ENCODE data around the gene CAND2. TPM values are rescaled to one million over a fixed set of nuclear protein-coding genes. Genes with fewer than 3 reads are reported as not detected.
"Not testable (repeated sequence)": the region's sequence is repeated elsewhere in the genome, so short reads cannot be mapped to it uniquely, and the experiment has no call there.

The CAND2 gene
- total RNA-seq, 2 experiments from 2014 or later, result 2.1 to 2.2 TPM

GRCh38 chr3:12832350-12833221 lies 36.1 kb downstream of the CAND2 start:
- Mint-ChIP-seq H3K4me1 (peaks cover 9% of the 10 kb centered on the region), H3K27ac (peak overlapping the region; percentile 49), H3K36me3 (ENCODE audit: low read depth) (peaks cover 56% of the 10 kb centered on the region), H3K4me3 (no peak overlapping the region), H3K9me3 (ENCODE audit: low read depth) (no peaks in the 10 kb centered on the region), H3K27me3 (no peaks in the 10 kb centered on the region)
- peak; percentile 7 for ATAC-seq
- ChIA-PET POLR2A (interaction anchor here (0.7 to 4.2 kb wide), 5 partner anchors 8 to 319 kb away, joined by 3 to 26 read pairs (median 4); partner anchors contain the start of gene RPL32), CTCF (interaction anchor here (0.9 to 3.7 kb wide), 4 partner anchors 9 to 58 kb away, joined by 3 to 22 read pairs (median 4); partner anchors contain the start of gene RPL32)
- intact Hi-C loops (cut with DNase I, micrococcal nuclease), result loop anchor here in 1 of 2 experiments (10.0 kb wide), 1 partner anchor 622 kb away; no protein-coding TSS in a partner anchor
- DNase-seq, result no peak

GRCh38 chr3:12833222-12834161 lies 37.0 kb downstream of the CAND2 start:
- ChIA-PET POLR2A (interaction anchor here (3.8 to 4.2 kb wide), 2 partner anchors 7 to 24 kb away, joined by 24 to 26 read pairs; partner anchors contain the start of gene RPL32), CTCF (interaction anchor here (0.7 to 3.7 kb wide), 4 partner anchors 8 to 155 kb away, joined by 3 to 22 read pairs (median 4); partner anchors contain the start of gene RPL32)
- DNase-seq (no peak), ATAC-seq (peak; percentile 11)
- intact Hi-C loops (cut with DNase I, micrococcal nuclease), result loop anchor here in 1 of 2 experiments (10.0 kb wide), 1 partner anchor 621 kb away; no protein-coding TSS in a partner anchor
- no peaks in the 10 kb centered on the region for H3K27me3 Mint-ChIP-seq
- H3K9me3 Mint-ChIP-seq (ENCODE audit: low read depth), result no peaks in the 10 kb centered on the region
- no peak overlapping the region for H3K4me3 Mint-ChIP-seq
- peaks cover 18% of the 10 kb centered on the region for H3K4me1 Mint-ChIP-seq
- peak overlapping the region; percentile 49 for H3K27ac Mint-ChIP-seq
- peaks cover 66% of the 10 kb centered on the region for H3K36me3 Mint-ChIP-seq (ENCODE audit: low read depth)

DNA sequence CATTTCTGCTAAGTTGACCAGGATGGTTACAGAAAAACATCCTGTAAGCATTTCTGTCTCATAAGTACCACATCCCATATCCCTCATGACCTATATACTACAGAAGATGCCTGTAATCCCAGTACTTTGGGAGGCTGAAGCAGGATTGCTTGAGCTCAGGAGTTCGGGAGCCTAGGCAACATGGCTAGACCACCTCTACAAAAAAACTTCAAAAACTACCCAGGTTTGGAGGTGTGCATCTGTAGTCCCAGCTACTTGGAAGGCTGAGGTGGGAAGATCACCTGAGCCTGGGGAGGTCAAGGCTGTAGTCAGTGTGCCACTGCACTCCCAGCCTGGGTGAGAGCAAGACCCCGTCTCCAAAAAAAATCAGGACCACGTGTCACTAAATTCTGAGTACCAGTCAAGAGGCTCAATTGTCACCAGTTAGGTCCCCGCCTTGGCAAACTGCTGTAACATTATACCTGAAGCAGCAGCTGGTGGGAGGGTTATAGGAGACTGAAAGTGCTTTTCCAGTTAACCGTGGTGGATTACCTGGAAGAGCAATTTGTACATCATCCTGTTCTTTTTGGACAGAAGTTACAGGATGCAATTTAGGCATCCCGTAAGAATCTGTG lies 38.7 kb downstream of the CAND2 start:
- Mint-ChIP-seq H3K4me3 (peak overlapping the region; percentile 26), H3K4me1 (peaks cover 35% of the 10 kb centered on the region), H3K9me3 (ENCODE audit: low read depth) (no peaks in the 10 kb centered on the region), H3K27ac (peak overlapping the region; percentile 42), H3K36me3 (ENCODE audit: low read depth) (peaks cover 82% of the 10 kb centered on the region), H3K27me3 (no peaks in the 10 kb centered on the region)
- POLR2A ChIA-PET, result interaction anchor here (0.6 to 3.8 kb wide), 3 partner anchors 26 to 1751 kb away, joined by 3 to 24 read pairs (median 5); no protein-coding TSS in a partner anchor
- DNase-seq, result no peak
- ATAC-seq, result no peak
- intact Hi-C loops (cut with DNase I, micrococcal nuclease), result loop anchor here in 1 of 2 experiments (10.0 kb wide), 1 partner anchor 620 kb away; no protein-coding TSS in a partner anchor
- CTCF ChIA-PET, result interaction anchor here (0.8 to 1.3 kb wide), 2 partner anchors 9 to 56 kb away, joined by 3 to 5 read pairs; no protein-coding TSS in a partner anchor

DNA sequence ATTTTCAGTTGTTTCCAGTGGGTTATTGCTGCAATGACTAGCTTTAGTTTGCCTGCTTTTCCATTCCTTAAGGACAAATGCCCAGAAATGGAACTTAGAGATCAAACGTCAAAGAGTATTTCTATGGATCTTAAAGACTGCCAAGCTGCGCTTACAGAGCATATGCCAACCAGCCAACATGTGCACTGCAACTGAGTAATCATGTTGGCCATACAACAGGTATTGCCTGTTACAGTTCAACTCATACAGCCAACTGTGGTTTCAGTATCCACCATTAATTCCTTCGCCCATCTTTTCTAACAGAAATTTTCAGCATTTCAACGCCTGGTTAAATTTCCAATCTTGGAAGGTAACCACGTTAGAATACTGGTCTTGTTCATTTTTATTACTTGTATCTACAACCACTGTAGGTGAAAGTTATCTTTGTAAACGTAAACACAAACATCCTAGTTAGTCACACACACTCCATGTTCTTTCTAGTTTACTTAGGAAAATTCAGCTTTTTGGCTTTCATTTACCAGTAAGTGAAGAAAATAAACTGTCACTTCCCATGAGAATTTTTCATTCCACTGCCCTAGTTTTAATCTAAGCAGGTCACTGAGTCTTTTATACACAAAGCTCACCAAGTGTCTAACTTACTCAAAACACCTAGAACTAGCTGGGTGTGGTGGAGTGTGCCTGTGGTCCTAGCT lies 41.0 kb downstream of the CAND2 start:
- CTCF ChIA-PET, result interaction anchor here (0.8 kb wide), 1 partner anchor 26 kb away, joined by 4 read pairs; no protein-coding TSS in a partner anchor
- H3K9me3 Mint-ChIP-seq (ENCODE audit: low read depth), result no peaks in the 10 kb centered on the region
- intact Hi-C loops (cut with DNase I, micrococcal nuclease), result loop anchor here in 1 of 2 experiments (10.0 kb wide), 1 partner anchor 617 kb away; no protein-coding TSS in a partner anchor

GRCh38 chr3:12838179-12838965 lies 41.9 kb downstream of the CAND2 start:
- Mint-ChIP-seq H3K27me3 (no peaks in the 10 kb centered on the region), H3K4me3 (peak overlapping the region; percentile 98), H3K36me3 (ENCODE audit: low read depth) (peaks cover 79% of the 10 kb centered on the region), H3K27ac (peak overlapping the region; percentile 99), H3K9me3 (ENCODE audit: low read depth) (no peaks in the 10 kb centered on the region), H3K4me1 (peaks cover 40% of the 10 kb centered on the region)
- ATAC-seq (no peak), DNase-seq (no peak)
- intact Hi-C loops (cut with DNase I, micrococcal nuclease), result loop anchor here in 1 of 2 experiments (10.0 kb wide), 1 partner anchor 616 kb away; no protein-coding TSS in a partner anchor
- POLR2A ChIA-PET, result interaction anchor here (0.8 to 1.6 kb wide), 3 partner anchors 21 to 142 kb away, joined by 3 to 5 read pairs (median 3); no protein-coding TSS in a partner anchor
- CTCF ChIA-PET, result no interaction called here

More for the DNA sequence above, 41.0 kb downstream of the CAND2 start:
- no peaks in the 10 kb centered on the region for H3K27me3 Mint-ChIP-seq
- POLR2A ChIA-PET, result interaction anchor here (0.5 to 1.6 kb wide), 4 partner anchors 10 to 85 kb away, joined by 3 to 5 read pairs (median 3); no protein-coding TSS in a partner anchor
- peak overlapping the region; percentile 98 for H3K4me3 Mint-ChIP-seq
- H3K4me1 Mint-ChIP-seq, result peaks cover 40% of the 10 kb centered on the region
- H3K36me3 Mint-ChIP-seq (ENCODE audit: low read depth), result peaks cover 86% of the 10 kb centered on the region
- ATAC-seq (no peak), DNase-seq (no peak)
- H3K27ac Mint-ChIP-seq, result peak overlapping the region; percentile 82

GRCh38 chr3:12839156-12839946 lies 42.9 kb downstream of the CAND2 start:
- ChIA-PET CTCF (interaction anchor here (0.6 kb wide), 1 partner anchor 225 kb away, joined by 3 read pairs; no protein-coding TSS in a partner anchor), POLR2A (interaction anchor here (0.7 to 2.9 kb wide), 4 partner anchors 7 to 143 kb away, joined by 3 to 26 read pairs (median 4); no protein-coding TSS in a partner anchor)
- Mint-ChIP-seq H3K36me3 (ENCODE audit: low read depth) (peaks cover 69% of the 10 kb centered on the region), H3K27ac (peak overlapping the region; percentile 99), H3K4me3 (peak overlapping the region; percentile 98), H3K27me3 (no peaks in the 10 kb centered on the region), H3K4me1 (peaks cover 40% of the 10 kb centered on the region), H3K9me3 (ENCODE audit: low read depth) (no peaks in the 10 kb centered on the region)
- DNase-seq, result no peak
- intact Hi-C loops (cut with DNase I, micrococcal nuclease), result loop anchor here in 1 of 2 experiments (10.0 kb wide), 1 partner anchor 615 kb away; no protein-coding TSS in a partner anchor
- ATAC-seq, result no peak

GRCh38 chr3:12840148-12840547 lies 43.7 kb downstream of the CAND2 start:
- not testable (repeated sequence) for DNase-seq; ATAC-seq; H3K9me3 Mint-ChIP-seq (ENCODE audit: low read depth); H3K27me3 Mint-ChIP-seq
- peak overlapping the region; percentile 98 for H3K4me3 Mint-ChIP-seq
- peaks cover 40% of the 10 kb centered on the region for H3K4me1 Mint-ChIP-seq
- peaks cover 61% of the 10 kb centered on the region for H3K36me3 Mint-ChIP-seq (ENCODE audit: low read depth)
- intact Hi-C loops (cut with DNase I, micrococcal nuclease), result loop anchor here (2.0 to 10.0 kb wide), 4 partner anchors 53 to 1335 kb away; partner anchors contain the start of genes LSM3 (in 1 of the 2), RAF1 (in 1 of the 2) and XPC (in 1 of the 2)
- ChIA-PET POLR2A (interaction anchor here (0.7 to 2.9 kb wide), 3 partner anchors 8 to 30 kb away, joined by 4 to 26 read pairs (median 9); no protein-coding TSS in a partner anchor), CTCF (interaction anchor here (0.6 to 2.6 kb wide), 4 partner anchors 9 to 224 kb away, joined by 3 to 22 read pairs (median 12); no protein-coding TSS in a partner anchor)
- H3K27ac Mint-ChIP-seq, result peak overlapping the region; percentile 99

GRCh38 chr3:12840591-12841148 lies 44.2 kb downstream of the CAND2 start:
- ATAC-seq (peak; percentile 18), DNase-seq (no peak)
- CTCF ChIA-PET, result interaction anchor here (0.6 to 2.6 kb wide), 10 partner anchors 9 to 132 kb away, joined by 3 to 22 read pairs (median 7); no protein-coding TSS in a partner anchor
- intact Hi-C loops (cut with DNase I, micrococcal nuclease), result loop anchor here (1.0 to 10.0 kb wide), 12 partner anchors 28 to 1334 kb away; partner anchors contain the start of genes RAF1 (in 2 of the 2), LSM3 (in 1 of the 2), MKRN2 (in 1 of the 2) and TSEN2 (in 1 of the 2)
- H3K36me3 Mint-ChIP-seq (ENCODE audit: low read depth), result peaks cover 57% of the 10 kb centered on the region
- H3K4me1 Mint-ChIP-seq, result peaks cover 42% of the 10 kb centered on the region
- H3K4me3 Mint-ChIP-seq, result peak overlapping the region; percentile 98
- H3K27me3 Mint-ChIP-seq, result no peaks in the 10 kb centered on the region
- no peaks in the 10 kb centered on the region for H3K9me3 Mint-ChIP-seq (ENCODE audit: low read depth)
- POLR2A ChIA-PET, result interaction anchor here (0.7 to 2.9 kb wide), 4 partner anchors 8 to 51 kb away, joined by 3 to 26 read pairs (median 6); no protein-coding TSS in a partner anchor
- peak overlapping the region; percentile 99 for H3K27ac Mint-ChIP-seq
